GM18498 (cell line): Measurements from ENCODE around the gene SLC28A1.
"Not testable (repeated sequence)": the region's sequence is repeated elsewhere in the genome, so short reads cannot be mapped to it uniquely, and the experiment has no call there.

Experiments
- ATAC-seq: cut with Tn5 transposase; IDR thresholded peaks from one replicate; pipeline ENCODE4 v1.9.1; 2021; ENCODE audit warnings: mild to moderate bottlenecking, moderate library complexity; ENCODE audit not compliant: unreplicated experiment

Gene SLC28A1

DNA sequence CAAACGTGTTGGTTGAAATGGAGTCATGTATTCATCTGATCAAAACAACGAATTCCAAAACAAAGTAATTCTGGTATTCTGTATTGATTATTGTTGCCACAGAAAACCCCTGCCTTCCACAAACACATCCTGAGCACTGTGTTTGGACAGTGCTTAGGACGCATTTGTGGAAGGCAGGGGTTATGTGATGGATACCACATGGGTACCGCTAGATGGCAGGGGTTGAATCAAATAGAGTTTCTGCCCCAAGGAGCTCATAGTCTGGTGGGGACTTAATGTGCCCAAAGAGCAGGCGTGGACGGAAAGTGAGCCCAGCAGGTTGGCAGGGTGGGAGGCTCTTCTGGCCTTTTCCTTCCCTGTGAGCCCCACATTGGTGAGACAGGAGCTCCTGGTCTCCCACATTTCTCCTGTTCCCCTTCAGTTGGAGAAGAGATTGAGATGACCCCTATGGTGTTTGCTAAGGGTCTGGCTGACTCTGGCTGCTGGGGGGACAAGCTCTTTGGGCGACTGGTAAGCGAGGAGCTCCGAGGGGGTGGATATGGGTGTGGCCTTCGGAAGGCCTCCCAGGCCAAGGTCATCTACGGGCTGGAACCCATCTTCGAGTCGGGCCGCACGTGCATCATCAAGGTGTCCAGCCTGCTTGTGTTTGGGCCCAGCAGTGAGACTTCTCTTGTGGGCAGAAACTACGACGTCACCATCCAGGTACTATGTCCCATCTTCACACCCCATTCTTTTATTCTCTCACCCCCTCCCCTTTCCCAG lies 22.1 kb upstream of the SLC28A1 start:
- ATAC-seq: no peak

DNA sequence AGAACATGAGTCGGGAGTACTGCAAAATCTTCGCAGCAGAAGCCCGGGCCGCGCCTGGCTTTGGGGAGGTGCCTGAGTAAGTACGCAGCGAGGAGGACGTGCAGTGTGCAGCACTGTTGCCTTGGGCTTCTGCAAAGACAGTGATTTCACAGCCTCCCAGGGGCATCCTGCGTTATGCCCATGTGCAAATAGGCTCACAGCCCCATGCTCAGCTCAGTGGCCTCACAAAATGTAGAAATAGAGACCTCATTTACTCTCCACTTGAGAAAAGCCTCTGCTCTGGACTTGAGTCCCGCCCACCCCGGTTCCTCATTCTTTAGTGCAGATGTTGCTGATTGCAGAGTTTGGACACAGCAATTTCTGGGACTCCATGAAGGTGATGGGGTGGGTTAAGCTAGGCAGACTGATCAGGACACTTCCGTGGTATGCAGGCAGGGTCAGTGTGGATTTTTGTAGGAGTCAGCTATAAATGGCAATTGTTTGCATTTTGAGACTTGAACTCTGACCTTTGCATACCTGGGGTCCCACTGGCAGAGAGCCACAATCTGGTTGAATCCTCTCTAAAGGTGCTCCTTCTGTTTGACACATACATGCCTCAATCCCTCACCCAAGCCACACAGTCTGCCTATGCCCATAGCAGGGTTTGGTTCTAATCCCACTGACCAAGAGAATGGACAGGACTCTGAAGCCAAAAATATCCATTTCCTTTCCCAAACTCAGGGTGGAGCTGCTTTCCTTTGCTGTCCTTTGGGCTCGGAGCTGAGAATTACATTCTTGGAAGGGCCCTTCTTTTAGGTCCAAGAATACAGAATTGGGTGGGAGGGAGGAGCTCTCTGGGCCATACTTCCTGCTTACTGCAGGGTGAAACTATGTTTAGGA lies 20.7 kb upstream of the SLC28A1 start:
- no peak for ATAC-seq

DNA sequence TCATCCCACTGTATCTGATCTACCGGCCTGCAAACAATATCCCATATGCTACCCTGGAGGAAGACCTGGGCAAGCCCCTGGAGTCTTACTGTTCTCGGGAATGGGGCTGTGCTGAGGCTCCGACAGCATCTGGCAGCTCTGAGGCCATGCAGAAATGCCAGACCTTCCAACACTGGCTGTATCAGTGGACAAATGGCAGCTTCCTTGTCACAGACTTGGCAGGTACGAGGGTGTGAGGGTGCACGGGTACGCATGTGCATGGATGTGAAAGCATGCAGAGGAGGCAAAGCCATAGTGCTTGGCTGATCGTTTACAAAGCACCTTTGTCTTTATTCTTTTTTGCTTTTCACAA lies 20.0 kb upstream of the SLC28A1 start:
- ATAC-seq: no peak

DNA sequence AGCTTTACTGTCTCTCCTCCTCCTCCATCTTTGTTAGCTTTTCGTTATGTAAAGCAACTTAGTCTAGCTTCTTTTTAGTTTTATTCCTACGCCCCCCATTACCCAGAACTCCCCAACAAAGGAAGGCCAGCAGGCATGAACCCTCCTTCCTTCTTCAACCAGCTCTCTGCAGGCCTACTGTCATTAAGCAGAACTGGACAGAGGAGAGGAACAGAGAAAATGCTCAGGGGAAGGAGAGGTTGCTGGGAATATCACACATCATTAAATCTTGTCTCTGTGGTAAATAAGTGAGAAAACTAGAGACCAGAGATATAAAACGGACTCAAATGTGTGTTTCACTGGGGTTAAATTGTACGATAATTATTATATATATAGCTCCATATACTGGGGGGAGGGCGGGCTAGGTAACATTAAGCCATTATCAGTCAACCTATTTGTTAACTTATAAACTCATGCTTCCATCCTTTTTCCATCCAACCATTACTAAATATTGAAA lies 19.3 kb upstream of the SLC28A1 start:
- ATAC-seq: no peak

DNA sequence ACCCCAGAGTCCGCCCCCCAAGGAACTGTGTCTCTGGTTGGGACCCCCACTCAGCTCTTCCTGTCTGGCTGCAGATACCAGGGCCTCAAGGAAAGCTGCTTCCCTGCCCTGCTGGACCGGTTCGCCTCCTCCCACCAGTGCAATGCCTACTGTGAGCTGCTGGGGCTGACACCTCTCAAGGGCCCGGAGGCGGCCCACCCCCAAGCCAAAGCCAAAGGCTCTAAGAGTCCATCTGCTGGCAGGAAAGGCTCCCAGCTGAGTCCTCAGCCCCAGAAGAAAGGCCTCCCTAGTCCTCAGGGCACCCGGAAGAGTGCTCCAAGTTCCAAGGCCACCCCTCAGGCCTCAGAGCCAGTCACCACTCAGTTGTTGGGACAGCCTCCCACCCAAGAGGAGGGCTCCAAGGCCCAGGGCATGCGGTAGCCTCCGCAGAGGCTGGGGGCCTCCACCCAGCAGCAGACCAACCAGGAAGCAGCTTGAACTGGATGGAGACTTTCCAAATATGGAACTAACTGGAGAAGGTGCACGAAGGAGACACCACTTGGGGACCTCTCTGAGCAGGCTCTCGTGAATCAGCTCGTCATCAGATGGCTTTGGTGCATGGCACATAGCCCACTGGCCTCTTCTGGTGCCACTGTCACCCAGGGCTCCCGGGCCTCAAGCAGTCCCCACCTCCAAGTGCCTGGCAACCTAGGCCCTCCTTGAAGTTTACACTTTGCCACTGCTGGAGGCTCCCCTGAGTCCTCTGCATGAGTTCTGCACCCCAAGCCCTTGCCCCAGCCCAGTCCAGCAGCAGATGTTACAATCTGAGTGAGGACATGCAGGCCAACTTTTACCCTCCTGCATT lies 16.2 kb upstream of the SLC28A1 start:
- ATAC-seq: no peak

DNA sequence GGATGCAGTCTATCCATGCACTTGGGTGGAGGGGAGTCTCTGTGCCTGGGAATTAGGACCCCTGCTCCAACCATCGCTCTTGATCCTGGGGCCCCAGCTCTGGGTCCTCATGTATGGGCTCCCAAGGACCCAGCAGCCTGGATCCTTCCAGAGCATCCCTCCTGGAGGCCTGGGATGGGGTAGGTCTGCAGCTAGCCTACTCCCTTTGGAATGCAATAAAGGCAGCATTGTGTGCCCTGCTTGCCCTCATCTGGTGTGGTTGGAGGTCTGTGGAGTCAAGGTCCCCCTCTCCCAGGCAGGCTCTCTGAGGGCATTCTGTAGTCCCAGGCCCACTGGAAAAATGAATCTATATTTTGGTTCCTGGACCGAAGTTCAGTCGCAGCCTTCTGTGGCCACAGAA lies 15.0 kb upstream of the SLC28A1 start:
- ATAC-seq: no peak

DNA sequence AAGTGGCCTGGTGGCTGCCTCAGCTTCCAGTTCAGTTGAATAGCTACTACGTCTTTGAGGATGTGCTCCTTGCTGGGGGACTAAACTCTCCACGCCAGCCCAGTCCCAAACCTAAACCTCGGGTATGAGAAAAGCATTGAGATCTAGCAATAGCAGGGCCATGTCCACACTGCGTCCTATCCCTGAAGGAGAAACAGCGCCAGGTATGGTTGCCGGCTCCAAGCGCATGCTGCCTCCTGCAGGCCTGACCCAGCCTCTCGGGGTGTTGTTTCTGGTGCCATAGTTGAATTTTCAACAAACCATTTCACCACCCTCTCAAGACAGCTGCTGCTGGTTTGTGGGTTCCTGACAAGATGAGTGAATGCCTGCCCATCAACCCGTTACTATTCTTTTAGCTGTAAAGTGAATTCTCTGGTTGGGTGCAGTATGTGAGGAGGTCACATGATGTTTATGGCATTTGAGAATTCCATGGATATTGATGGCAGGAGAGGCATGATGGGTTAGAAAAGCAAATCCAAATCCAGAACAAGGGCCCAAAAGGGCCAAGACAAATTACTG lies 13.0 kb upstream of the SLC28A1 start:
- ATAC-seq: no peak

DNA sequence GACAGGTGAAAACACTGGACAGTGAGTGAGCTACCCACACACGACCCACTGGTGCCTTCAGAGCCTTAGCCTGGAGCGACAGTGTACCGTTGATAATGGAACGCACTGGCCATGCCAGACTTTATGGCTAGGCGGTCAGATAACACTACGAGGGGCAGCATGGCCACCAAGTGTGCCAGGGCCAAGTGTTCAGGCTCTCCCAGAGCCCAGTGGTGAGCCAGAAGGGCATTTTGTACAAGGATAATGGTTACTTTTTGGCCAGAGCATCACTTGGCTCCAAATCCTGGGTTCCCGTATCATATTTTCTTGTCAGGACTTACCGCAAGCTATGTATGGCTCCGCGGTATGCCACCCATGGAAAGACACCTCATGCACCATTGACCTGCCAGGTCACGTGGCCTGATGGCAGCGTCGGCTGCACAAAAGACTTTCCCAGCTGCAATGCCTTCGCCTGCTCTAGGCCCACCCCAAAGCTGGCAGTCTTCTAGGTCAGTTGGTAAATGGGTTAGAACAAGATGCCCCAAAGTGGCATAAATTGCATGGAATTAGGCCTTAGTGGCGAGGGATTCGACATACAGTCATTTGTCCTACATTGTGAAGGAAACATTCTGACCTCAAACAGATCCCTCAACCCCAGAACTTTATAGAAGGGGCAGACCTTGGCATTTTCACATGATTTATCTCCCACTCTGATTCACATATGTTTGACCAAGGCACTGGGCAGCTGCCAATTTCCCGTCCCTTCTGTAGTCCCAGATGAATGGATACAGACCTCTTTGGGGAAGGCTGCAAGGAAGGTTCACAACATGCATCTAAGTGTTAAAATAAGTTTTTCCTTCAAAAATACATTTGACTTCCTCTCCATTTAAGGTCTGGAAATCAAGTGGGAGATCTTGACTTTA lies 12.2 kb upstream of the SLC28A1 start:
- ATAC-seq: no peak

DNA sequence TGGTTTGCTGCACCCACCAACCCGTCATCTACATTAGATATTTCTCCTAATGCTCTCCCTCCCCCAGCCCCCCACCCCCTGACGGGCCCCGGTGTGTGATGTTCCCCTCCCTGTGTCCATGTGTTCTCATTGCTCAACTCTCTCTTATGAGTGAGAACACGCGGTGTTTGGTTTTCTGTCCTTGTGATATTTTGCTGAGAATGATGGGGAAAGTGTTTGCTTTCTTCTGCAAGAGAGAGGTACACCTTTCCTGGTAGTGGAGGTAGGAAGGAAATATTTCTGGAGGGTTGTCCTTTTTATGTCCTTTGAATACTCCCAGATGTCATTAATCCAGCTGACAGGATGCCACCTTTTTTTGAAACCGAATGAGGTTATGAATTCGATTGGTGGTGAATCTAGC lies 10.5 kb upstream of the SLC28A1 start:
- no peak for ATAC-seq

DNA sequence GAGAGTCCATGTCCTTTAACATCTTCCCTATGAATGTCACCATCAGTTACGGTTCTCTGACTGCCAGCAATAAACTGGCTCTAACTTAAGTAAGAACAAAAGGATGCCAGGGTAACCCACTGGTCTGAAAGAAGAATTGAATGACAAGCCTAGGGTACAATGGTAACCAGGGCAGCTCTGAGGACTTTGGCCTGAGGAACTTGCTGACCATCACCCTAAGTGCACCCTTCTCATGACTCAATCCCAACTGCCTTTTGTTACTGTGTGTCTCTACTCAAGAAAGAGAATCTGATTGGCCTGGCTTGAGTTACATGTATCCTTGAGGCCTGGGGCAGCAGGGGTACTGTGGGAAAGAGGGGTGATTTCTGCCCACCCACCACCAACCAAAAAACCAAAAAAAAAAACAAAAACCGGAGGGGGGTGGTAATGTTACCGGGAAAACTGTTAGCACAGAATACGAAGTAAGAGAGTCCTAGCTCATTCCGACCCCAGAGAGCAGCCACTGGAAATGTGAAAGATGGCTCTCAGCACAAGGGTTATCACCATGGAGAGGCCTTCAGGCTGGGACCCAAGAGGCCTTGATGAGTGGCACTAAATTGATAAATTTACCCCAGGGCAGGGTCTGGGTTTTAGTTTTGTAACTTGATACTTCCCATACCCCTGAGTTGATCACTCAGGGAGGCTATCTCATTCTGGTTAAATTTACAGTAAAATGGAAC lies 9.3 kb upstream of the SLC28A1 start:
- no peak for ATAC-seq

DNA sequence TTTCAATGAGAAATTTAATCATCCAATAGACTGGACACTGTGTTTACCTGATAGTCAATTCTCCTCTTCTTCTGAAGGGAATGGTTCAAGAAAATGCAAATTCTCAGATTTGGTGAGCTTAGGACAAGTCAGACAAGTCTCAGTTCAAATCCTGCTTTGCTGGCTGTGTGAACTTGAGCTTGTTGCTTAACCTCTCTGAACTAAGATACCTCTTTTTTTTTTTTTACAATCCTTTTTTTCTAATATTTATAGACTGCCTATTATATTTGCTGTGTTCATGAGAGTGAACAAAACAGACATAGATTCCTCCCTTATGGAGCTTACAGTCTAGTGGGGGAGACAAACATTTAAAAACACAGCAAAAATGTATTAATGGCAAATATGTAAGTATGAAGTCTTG lies 8.2 kb upstream of the SLC28A1 start:
- no peak for ATAC-seq

DNA sequence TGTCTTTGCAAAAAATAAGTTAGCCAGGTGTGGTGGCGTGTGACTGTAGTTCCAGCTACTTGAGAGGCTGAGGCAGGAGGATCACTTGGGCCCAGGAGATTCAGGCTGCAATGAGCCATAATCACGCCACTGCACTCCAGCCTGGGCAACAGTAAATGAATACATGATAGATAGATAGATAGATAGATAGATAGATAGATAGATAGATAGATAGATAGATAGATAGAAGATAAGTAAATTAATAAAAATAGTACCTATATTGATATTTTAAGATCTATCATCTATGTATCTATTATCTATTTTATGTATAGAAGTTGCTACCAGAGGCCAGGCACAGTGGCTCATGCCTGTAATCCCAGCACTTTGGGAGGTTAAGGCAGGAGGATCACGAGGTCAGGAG lies 6.8 kb upstream of the SLC28A1 start:
- not testable (repeated sequence) for ATAC-seq

DNA sequence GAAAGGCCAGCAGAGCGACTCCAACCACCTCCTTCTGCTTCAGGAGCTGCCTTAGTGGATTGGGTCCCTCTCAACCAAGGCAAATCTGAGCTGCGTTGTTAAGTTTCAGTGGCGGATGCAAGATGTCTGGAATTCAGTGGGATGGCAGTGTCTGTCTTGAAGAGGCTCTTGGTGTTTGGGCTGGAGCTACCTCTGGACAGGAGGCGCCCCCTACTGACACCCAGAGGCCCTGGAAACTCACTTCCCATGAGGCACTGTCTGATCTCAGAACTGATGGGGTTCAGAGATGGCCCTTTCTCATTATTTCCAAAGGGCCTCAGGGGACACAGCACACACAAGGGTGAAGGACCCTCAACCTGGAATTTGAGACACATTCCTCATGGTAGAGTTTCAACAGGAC lies 6.0 kb upstream of the SLC28A1 start:
- ATAC-seq: no peak

DNA sequence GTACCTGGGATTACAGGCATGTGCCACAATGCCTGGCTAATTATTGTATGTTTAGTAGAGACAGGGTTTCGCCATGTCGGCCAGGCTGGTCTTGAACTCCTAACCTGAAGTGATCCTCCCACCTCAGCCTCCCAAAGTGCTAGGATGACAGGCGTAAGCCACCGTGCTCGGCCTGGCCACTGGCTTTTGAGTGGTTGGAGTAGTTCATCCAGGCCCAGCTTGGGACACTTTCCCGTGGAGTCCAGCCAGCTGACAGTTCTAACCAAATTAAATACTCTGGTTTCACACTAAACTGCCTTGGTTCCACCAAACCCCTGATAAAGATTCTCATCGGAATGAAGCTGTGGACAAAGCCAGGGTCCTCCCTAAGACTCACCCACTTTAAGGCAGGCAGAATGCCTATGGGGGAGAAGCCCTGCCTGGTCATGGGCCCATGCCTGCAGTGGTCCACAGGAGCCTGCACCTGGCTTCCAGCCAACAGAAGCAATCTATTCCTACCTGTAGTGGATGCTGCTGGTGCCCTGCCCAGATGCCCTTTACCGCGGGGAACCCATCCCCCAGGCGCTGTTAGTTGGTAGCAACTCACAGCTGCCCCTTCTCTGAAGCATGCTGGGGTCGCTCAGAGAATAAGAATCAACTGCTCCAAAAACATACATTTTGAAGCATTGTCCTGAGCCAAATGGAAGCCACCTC lies 5.2 kb upstream of the SLC28A1 start:
- no peak for ATAC-seq

DNA sequence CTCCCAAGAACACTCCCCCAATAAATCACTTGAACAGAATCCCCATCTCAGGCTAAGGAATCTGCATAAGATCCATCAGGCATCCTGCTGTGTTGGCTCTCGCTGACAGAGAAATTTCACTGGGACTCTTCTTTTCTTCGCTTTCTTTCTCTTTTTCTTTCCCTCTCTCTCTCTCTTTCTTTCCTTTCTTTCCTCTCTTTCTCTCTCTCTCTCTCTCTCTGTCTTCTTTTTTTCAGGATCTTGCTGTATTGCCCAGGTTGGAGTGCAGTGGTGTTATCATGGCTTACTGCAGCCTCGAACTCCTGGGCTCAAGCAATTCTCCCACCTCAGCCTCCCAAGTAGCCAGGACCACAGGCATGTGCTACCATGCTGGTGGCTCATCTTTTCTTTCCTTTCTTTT lies 4.5 kb upstream of the SLC28A1 start:
- no peak for ATAC-seq

DNA sequence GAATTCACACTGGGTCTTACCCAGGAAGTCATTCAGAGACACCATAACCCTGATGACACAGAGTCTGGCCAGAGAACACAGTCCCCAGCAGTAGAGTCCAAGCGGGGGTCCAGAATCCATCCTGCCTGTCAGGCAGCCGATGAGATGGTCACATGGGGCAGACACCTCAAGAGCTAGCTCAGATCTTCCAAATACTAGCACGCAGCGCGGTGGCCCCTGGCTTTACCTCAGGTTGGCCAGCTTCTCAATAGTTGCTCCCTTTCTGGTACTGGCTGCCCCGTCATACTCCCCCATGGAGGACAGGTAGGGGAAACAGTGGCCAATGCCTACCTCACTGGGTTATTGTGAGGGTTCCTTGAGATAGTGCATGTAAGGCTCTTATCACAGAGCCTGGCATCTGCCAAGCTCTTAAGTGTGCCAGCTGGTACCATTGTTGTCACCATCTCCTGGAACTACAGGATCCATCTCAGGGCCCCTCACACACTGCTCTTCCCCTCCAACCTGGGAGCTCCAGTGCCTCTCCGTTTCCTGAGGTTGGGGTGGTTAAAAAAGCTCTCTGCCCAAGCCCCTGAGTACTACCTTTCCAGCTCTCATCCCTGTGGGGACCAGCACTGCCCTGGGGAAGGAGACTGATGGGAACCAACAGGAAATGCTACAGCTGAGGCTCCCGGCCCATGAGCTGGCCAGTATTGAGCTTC lies 3.5 kb upstream of the SLC28A1 start:
- no peak for ATAC-seq

DNA sequence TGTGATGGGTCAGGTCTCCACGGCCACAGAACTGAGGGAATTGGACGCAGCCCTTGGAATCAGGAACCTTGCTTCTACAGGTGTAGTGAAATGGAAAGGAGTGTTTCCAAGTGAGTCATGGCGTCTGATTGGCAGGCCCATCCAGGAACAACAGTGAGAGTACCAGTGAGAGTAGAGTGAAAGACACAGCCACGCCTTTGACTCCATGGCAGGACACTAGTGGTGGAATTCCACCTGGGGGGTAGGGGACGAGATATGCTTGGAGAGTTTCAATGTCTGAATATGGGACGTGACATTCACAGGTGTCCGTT lies 3.0 kb upstream of the SLC28A1 start:
- no peak for ATAC-seq

DNA sequence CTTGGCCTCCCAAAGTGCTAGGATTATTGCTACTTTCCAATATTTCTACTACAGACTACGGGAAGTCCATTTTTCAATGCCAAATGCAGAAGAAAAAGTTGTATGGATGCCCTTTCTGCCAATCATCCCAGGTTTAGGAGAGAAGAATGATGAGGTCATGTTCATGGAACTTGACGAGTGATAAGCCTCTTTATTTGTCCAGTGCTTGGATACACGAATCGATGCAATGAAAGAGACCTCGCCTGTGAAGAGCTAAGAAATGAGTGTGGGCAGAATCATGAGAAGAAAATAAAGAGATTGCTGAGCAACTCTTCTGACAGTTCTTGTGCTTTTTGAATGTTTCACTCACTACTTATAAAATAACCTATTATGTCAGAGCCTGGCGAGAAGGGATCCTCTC lies 996 bp upstream of the SLC28A1 start:
- no peak for ATAC-seq
